ENCODE measurements around the gene RIC3.

Gene RIC3

GRCh38 chr11:8168485-8169257 lies at the start of gene RIC3:
Gene RIC3, minus strand, starts transcription at chr11:8169025. Its CDS starts 36 bp downstream, at chr11:8168989.
- peak; percentile 5 to 30 (median 11) for DNase-seq (ENCODE audit: low read depth in 2 of 3, low spot score in 2 of 3)

- no peak for DNase-seq (ENCODE audit: low read depth in 2 of 3, low spot score in 2 of 3)
Measured at GRCh38 chr11:8218409-8218808, 49.6 kb upstream of the RIC3 start.

GRCh38 chr11:8217926-8218325 lies 49.1 kb upstream of the RIC3 start:
- no peak for DNase-seq (ENCODE audit: low read depth in 2 of 3, low spot score in 2 of 3)

GRCh38 chr11:8217136-8217535 lies 48.3 kb upstream of the RIC3 start:
- no peak for DNase-seq (ENCODE audit: low read depth in 2 of 3, low spot score in 2 of 3)

- DNase-seq (ENCODE audit: low read depth in 2 of 3, low spot score in 2 of 3): no peak
Measured at GRCh38 chr11:8213376-8213775, 44.6 kb upstream of the RIC3 start.

- no peak for DNase-seq (ENCODE audit: low read depth in 2 of 3, low spot score in 2 of 3)
Measured at GRCh38 chr11:8209208-8209807, 40.5 kb upstream of the RIC3 start.

- DNase-seq (ENCODE audit: low read depth in 2 of 3, low spot score in 2 of 3): no peak
Measured at GRCh38 chr11:8207080-8208000, 38.5 kb upstream of the RIC3 start.

- DNase-seq (ENCODE audit: low read depth in 2 of 3, low spot score in 2 of 3): no peak
Measured at GRCh38 chr11:8206251-8207079, 37.6 kb upstream of the RIC3 start.

- DNase-seq (ENCODE audit: low read depth in 2 of 3, low spot score in 2 of 3): no peak
Measured at GRCh38 chr11:8205566-8205965, 36.7 kb upstream of the RIC3 start.

- no peak for DNase-seq (ENCODE audit: low read depth in 2 of 3, low spot score in 2 of 3)
Measured at GRCh38 chr11:8204596-8204995, 35.8 kb upstream of the RIC3 start.

- no peak for DNase-seq (ENCODE audit: low read depth in 2 of 3, low spot score in 2 of 3)
Measured at GRCh38 chr11:8204025-8204424, 35.2 kb upstream of the RIC3 start.

GRCh38 chr11:8203414-8203715 lies 34.5 kb upstream of the RIC3 start:
- no peak for DNase-seq (ENCODE audit: low read depth in 2 of 3, low spot score in 2 of 3)

- no peak for DNase-seq (ENCODE audit: low read depth in 2 of 3, low spot score in 2 of 3)
Measured at GRCh38 chr11:8202516-8203413, 33.9 kb upstream of the RIC3 start.

- DNase-seq (ENCODE audit: low read depth in 2 of 3, low spot score in 2 of 3): no peak
Measured at GRCh38 chr11:8201644-8202365, 33.0 kb upstream of the RIC3 start.

- DNase-seq (ENCODE audit: low read depth in 2 of 3, low spot score in 2 of 3): no peak
Measured at GRCh38 chr11:8199676-8200075, 30.9 kb upstream of the RIC3 start.

GRCh38 chr11:8196749-8197148 lies 27.9 kb upstream of the RIC3 start:
- DNase-seq (ENCODE audit: low read depth in 2 of 3, low spot score in 2 of 3): no peak

GRCh38 chr11:8194956-8195355 lies 26.1 kb upstream of the RIC3 start:
- no peak for DNase-seq (ENCODE audit: low read depth in 2 of 3, low spot score in 2 of 3)

- no peak for DNase-seq (ENCODE audit: low read depth in 2 of 3, low spot score in 2 of 3)
Measured at GRCh38 chr11:8192896-8193209, 24.0 kb upstream of the RIC3 start.

- no peak for DNase-seq (ENCODE audit: low read depth in 2 of 3, low spot score in 2 of 3)
Measured at GRCh38 chr11:8192016-8192895, 23.4 kb upstream of the RIC3 start.

All from activated CD8-positive, alpha-beta memory T cell treated with anti-CD3 and anti-CD28 coated beads for 48 hours (primary cell).